Measurements from ENCODE around the gene MYO1F.
A peak's percentile ranks its signal among the peaks of the same experiment; 100 is the strongest.
"Not testable (repeated sequence)": the region's sequence is repeated elsewhere in the genome, so short reads cannot be mapped to it uniquely, and the experiment has no call there.

The MYO1F gene

DNA sequence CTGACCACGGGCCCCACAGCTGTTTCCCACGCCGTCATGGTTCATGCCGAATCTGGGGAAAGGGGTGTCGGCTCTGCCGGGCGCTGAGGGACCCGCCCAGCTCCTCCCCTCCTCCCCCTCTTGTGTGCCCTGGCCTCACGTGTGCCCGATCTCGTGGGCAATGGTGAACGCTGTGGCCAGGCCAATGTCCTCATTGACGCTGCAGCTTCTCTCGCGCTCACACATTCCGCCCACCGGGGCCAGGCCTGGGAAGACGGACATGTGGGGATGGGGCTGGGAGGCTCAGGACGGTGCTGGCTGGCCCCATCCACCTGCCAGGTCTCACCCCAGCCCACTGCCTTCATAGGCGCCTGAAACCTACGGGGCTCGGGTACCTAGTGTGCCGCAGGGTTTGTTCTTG is 18.9 kb upstream of the MYO1F start:
- no peak for DNase-seq

DNA sequence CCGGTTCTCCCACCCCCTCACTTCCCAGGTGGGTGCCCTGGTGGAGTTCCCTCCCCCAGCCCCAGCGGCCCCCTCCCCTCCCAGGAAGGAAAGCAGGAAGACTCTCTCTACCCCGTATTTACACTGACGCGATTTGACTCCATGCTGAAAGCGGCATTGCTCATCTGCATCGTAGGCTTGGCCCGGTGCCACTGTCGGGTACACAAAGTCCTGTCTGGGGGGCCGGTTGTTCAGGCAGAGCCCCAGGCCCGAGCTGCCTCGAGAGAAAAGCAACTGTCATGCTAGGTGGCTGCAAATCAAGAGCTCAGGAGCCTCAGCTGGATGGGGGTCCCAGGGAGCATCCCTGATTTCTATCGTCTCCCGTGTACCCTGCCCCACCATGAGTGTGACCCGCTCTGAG is 18.4 kb upstream of the MYO1F start:
- no peak for DNase-seq

DNA sequence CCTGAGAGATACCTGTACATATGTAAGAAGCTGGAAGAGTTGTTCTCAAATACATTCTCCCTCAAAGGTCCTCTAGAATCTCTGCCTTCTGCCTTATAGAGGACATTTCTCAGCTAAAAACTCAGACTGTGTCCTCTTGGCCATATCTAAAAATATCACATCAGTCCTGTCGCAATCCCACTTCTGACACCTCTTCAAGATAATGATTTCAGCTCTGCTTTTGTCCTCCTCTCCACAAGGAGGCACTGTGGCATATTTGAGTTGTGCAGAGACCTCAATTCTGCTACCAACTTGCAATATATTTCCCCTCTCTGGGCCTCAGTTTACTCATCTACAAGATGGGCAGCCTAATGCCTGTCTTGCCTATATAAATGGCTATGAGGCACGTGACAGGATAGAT is 16.7 kb upstream of the MYO1F start:
- DNase-seq = no peak

DNA sequence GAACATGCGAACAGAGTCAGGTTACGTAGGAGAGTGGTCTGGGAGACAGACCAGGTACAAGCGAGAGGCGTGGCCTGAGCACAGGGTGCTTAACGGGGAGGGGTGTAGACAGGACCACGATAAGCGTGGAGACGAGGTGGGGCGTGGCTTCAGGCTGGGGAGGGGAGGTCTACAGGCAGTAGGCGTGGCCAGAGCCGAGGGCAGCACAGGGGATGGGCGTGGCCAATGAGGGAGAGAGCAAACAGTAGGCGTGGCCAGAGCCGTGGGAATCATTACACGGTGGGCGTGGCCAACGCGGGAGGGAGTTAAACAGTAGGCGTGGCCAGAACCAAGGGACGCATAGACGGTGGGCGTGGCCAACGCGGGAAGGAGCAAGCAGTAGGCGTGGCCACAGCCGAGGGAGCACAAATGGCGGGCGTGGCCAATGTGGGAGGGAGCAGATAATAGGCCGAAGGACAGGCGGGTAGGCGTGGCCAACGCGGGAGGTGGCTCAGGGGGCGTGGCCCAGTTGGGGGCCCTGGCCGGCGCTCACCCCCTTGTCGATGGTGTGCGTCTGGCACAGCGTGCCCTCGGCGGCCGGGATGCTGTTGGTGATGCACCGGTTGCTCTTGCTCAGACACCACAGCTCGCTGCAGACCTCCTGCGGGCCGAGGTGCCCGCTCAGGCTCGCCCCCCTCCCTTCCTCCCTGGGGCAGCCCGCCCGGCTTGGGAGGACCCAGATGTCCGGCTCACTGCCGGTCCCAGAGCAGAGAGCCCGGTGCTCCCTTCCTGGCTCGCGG is 15.2 kb upstream of the MYO1F start:
- peak; percentile 98 for DNase-seq

DNA sequence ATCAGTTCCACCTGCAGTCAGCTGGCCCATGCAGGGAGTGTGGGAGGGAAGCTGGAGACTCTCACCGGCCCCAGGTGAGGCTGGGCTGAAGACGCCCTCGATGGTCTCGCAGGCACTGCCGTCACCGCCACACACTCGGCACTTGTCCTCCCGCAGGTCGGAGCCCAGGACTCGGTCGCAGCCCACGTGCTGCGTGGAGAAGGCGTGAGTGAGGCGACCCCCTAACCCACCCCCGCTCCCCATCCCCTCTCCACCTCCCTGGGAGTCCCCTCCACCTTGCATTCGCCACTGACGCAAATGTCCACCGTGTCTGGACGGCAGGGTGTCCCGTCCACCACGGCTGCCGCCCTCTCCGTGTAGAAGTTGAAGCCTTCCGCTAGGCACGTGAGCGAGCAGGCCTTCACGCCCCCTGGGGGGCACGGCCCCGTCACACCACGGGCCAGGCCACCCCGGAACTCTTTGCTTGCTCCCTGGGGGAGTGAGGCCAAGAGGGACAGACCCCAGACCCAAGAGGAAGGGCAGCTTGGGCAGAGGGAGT is 12.0 kb upstream of the MYO1F start:
- DNase-seq = no peak

DNA sequence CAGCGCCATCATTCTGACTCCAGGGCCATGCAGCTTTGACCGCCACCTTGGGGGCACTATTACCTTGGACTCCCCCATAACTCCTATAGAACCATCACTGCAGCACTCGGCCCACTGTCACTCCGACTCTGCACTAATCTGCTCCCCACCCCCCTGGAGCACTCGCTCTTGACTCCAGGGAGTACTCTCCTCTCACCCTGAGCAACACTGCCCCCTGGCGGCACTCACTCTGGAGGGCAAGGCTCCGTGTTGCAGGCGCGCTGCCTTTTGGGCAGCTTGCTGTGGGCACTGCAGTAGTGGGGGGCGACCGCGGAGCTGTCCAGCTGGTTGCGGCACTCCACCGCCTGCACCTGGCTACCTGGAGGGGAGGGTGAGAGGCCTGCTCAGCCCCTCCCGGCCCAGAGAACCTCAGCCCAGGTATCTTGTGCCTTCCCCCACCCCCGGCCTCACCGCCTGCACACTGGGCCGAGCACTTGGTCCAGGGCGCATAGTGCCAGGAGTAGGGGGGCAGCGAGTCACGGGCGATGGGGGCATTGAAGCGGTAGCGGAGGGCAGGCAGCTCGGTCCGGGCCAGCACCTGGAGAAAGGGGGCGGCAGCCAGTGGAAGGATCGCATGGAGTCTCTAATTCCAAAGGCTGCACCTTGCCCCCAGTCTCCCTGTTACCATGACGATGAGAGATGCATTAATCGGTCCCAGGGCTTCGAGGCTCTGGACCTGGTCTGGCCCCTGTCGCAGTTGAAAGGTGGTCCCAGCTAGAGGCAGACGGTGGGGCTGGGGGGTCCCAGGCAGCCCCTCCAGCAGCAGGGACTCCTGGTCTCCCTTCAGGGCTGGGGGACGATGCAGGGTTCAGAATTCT is 8.9 kb upstream of the MYO1F start:
- peak; percentile 74 for DNase-seq

DNA sequence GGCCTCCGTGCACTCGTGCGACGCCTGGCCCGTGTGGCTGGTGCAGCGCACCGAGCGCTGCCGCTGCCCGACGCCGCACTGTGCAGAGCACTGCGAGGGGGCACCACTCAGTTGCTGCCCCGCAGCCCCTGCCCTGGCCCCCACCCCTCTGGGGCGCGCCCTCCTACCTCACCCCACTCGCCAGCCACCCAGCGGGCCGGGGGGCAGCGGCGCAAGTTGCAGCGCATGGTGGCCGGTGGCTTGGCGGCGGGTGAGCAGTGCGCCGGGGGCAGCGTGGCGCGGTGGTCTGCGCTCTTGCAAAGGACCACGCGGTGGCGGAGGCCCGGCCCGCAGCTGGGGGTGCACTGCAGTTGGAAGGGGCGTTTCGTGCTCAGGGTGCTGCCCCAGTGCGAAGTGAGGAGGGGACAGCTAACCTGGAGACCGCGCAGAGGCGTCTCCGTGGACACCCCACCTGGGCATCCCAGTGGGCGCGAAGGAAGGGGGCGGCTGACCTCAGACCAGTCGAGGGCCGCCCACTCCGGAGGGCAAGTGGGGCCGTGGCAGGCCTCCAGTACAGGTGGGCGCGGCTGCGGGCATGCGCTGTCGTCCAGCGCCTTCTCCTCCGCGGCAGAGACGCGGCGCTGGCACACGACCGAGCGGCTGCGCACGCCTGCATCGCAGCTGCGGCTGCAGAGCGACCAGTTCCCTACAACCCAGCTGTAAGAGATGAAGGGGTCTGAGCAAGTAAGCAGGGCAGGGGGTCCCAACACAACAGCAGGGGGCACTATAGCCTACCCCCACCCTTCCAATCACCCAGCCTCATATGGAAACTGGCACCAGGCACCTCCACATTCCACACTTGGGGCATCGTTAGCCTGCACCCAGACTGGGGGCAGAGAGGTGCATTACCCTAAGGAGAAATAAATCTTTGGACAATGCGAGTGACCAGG is 8.0 kb upstream of the MYO1F start:
- DNase-seq = no peak

DNA sequence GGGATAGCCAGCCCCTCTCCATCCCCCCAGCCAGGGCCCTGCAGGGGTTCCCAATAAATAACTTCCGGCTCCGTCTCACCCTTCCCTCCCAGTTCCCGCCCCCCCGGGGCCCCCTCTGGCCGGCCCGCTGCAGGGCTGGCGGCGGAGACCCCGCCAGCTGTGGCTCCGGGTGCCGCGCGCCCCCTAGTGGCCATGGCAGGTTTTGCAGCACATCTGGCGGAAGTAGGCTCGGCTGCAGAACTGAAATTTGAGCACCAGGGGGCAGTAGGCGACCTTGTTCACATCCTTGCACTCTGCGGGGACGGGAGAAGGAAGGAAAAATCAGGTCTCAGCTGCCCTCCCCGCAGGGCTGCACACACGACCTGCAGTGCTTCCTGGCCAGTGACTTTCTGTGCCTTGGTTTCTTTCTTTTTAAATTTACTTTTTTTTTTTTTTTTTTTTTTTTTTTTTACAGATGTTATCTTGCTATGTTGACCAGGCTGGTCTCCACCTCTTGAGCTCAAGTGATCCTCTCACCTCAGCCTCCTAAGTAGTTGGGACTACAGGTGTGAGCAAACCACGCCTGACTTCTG is 3.6 kb upstream of the MYO1F start:
- peak; percentile 90 for DNase-seq

DNA sequence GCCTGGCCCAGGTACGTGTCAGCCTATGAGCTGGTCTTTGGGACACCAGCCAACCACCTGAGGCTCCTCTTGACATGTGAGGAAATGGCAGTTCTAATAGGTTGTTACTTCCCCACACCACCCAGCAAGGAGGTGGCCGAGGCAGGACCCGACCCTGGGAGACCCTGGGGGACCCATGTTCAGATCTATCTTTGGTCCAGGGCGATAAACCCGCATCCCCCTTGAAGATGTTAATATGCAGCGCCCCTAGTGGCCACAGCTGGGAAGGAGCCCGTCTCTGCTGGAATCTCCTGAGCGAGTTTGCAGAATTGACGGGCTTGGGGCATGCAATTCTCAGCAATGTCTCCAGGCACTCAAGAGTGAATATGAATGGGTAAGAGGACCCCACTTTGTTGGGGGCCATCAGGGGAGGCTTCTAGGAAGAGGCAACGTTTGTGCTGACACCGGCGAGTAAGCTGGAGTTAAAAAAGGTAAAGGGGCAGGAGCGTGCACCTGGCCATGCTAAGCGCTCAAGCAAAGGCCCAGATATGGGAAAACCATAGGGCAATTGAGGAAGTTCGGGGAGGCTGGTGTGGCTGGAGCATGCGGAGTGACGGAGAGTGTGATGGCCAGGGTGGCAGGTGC is 1.5 kb upstream of the MYO1F start:
- DNase-seq = peak; percentile 93

DNA sequence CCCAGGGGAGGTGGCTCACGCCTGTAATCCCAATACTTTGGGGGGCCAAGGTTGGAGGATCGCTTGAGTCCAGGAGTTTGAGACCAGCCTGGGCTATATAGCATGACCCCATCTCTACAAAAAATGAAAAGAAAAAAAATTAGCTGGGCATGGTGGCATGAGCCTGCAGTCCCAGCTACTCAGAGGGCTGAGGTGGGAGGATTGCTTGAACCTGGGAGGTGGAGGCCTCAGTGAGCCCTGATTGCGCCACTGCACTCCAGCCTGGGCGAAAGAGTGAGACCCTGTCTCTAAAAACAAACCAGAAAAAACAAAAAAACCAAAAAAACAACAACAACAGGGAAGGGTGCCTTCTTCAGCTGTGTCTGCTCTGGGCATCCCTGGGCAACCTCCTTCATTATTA is 499 bp upstream of the MYO1F start:
- DNase-seq = no peak

DNA sequence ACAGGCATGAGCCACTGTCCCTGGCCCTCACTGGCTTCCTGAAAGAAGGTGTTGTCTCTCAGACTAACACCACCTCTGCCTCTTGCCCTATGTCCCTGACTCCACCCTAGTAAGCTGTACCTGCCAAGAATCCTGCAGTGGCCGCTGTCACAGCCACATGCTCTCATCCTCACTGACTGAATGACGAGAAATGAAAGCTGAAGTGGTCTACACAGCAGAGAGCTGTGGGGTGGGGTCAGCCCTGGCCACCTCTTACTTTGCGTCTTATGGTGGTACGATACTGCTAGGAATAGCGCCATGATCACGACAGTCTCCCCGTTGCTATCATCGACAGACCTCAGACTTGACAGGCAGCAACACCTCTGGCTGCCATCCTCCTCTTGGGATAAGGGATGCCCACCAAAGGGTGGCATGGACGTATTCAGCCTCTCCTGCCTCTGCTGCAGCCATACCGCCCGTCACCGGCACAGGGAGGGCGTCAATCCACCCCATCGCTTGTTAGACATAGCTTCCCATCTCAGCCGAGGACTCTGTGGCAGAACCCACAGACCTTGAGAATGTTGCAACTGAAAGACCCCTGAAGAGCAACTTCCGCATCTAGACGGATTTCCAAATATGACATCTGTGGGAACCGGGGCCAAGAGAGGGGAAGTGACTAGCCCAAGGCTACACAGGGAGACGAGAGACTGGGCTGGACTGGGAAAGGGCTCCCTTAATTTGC is 809 bp downstream of the MYO1F start:
- DNase-seq = peak; percentile 91

DNA sequence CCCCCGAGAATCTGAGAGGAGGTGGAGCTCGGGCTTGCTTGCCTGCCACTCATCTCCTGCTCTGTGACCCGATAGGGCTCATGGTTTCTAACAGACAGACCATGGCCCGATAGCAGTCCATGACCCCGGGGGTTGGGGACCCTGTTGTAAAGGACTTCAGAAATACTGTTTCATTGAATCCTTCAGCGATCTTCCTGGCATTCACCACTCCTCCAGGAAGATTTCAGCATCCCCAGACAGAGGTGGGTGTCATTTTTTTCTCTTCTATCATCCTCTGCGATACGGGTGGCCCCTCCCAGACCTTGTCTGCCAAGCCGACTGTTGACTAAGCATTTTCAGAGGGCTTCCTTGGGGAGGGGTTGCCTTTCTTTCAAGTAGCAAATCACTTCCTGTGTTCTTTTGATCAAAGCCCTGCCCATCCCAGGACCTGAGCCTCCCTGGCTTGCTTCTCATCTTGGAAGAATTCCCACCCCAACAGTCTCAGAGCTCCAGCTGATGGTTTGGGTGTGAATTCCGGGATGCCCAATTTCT is 1.7 kb downstream of the MYO1F start:
- peak; percentile 85 for DNase-seq

DNA sequence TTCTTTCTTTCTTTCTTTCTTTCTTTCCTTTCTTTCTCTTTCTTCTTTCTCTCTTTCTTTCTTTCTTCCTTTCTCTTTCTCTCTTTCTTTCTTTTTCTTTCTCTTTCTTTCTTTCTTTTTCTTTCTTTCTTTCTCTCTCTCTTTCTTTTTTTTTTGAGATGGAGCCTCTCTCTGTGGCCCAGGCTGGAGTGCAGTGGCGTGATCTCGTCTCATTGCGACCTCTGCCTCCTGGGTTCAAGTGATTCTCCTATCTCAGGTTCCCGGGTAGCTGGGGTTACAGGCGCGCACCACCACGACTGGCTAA is 2.7 kb downstream of the MYO1F start:
- DNase-seq = not testable (repeated sequence)

DNA sequence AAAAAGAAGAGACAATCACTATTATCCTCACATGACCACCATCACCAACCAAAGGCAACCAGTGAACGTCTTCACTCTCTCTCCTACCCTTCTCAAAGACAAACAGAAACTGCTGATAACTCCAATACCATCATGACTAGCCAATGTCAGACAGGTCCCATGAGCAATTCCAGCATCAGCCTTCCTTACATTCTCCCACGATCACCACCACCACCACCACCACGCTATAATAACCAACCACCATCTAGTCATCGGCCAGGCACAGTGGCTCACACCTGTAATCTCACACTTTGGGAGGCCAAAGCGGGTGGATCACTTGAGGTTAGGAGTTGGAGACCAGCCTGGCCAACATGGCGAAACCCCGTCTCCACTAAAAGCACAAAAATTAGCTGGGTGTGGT is 3.9 kb downstream of the MYO1F start:
- DNase-seq = no peak

DNA sequence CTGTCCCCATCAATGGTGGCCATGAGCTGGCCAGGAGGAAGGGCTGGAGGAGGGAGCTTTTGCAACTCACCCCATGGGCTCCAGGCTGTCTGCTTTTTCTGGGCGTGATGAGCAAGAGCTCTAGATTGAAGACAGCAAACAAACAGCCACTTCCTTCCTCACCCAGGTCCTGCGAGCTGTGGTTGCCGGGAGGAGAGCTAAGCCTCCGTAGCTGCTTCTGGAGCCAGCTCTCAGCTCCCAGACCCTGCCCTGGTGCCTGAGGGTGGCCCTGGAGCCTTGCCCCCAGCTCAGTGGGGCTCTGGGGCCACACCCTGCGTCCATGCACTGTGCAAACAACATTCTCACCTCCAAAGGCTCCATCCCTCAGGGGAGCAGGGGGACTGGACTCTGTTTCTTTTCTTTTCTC is 6.2 kb downstream of the MYO1F start:
- DNase-seq = peak; percentile 91

DNA sequence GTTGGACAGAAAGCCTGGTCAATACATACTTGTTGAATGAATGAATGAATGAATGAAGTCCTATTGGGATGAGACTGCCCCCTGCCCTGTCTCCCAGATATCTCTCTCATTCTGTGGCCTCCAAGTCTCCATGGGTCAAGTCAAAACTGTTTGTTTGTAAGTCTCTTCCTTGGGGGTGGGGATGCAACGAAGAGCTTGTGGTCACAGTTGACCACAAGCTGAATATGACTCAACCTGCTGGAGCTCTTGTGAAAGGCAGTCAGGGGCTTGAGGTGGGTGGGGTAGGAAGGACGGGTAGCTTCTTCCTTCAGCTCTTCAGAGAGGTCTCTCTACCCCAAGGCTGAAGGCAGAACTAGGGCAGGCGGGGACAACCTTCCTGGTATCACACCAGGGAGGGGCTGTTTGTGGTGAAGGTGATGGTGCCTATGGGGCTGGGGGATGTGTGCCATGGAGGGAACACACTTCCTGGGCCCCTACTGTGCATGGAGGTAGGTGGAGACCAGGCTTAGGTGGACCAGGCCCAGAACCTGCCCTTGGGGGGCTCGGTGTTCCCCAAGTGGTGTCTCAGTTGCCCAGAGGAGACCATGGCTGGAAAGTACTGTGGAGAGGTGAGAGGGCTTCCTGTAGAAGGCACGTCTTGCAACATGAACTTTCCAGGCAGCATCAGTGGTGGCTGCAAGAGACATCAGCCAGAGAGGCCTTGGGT is 8.0 kb downstream of the MYO1F start:
- peak; percentile 98 for DNase-seq

DNA sequence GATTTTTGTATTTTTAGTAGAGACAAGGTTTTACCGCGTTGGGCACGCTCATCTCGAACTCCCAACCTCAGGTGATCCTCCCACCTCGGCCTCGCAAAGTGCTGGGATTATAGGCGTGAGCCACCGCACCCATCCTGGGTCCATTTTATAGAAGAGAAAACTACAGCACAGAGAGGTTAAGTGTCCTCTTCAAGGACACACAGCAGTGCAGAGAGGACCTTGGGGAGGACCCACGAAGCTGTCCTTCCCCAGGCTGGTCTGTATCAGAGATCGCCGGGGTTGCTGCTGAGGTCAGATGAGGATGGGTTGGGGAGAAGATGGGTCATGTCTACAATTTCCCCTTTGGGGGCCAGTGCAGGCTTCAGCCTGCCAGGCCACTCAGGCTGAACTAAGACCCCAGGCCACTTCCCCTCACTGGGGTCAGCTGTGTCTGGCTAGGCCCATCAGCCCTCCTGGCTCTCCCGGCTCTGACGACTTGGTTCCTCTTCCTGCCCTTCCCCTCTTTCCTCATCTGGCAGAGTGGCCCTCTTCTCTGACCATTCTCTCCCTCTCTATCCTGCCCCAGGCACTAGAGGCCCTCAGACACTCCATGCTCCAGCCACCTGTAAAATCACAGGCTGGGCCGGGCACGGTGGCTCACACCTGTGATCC is 9.6 kb downstream of the MYO1F start:
- DNase-seq = no peak

DNA sequence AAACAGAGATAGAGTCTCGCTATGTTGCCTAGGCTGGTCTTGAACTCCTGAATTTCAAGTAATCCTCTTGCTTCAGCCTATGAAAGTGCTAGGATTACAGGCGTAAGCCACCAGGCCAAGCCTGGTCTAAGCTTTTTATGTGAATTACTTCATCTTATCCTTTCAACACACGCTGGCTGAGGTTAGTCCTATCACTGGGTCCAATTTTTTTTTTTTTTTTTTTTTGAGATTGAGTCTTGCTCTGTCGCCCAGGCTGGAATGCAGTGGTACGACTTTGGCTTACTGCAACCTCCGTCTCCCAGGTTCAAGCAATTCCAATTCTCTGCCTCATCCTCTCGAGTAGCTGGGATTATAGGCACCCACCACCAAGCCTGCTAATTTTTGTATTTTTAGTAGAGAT is 10.4 kb downstream of the MYO1F start:
- DNase-seq = peak; percentile 72

DNA sequence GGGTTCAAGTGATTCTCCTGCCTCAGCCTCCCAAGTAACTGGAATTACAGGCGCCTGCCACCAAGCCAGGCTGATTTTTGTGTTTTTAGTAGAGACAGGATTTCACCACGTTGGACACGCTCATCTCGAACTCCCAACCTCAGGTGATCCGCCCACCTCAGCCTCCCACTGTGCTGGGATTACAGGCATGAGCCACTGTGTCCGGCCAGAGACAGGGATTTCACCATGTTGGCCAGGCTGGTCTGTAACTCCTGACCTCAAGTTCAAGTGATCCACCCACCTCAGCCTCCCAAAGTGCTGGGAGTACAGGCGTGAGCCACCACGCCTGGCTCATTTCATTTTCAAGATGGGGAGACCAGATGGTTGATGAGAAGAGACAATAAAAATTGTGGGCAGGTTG is 12.4 kb downstream of the MYO1F start:
- DNase-seq = not testable (repeated sequence)
